ENCODE data around the gene COL24A1. TPM values are rescaled to one million over a fixed set of nuclear protein-coding genes. Genes with fewer than 3 reads are reported as not detected.

COL24A1 gene
- polyA plus RNA-seq, 1 donor (not counting 4 experiments of a cell fraction or from before 2014, with no cell fraction given): not detected

DNA sequence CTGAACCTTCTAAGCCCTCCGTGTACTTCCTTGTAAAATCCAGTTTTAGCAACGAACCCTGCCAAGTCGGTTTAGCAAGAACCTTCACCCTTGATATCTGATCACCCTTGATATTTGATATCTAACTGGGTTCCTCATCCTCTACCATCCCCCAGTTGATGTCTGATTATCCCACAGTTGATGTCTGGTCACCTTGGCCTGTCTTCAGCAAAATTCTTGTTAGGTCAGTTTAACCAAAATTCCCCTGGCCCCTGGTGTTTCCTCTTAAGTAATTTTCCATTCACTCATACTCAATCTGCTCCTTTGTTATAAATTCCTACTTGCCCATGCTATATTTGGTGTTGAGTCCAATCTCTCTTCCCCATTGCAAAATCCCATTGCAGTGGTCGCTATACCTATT is 333.9 kb downstream of the COL24A1 start:
- no peak for DNase-seq (ENCODE audit: low read depth, low spot score)
- H3K9me1 ChIP-seq (ENCODE audit: control insufficient read depth, extremely low read depth, insufficient read depth, low read length): no peaks in the 10 kb centered on the region
- H3K9me3 ChIP-seq (ENCODE audit: control insufficient read depth, low read depth, low read length): no peaks in the 10 kb centered on the region
- no peaks in the 10 kb centered on the region for H3K79me2 ChIP-seq (ENCODE audit: control insufficient read depth, insufficient read depth, low read length)
- no peaks in the 10 kb centered on the region for H4K20me1 ChIP-seq (ENCODE audit: control insufficient read depth, extremely low read depth, insufficient read depth, low read length)
- no peak overlapping the region for H3K27ac ChIP-seq (ENCODE audit: control insufficient read depth, insufficient read depth, low read length)
- no peak overlapping the region for H3K9ac ChIP-seq (ENCODE audit: control insufficient read depth, extremely low read depth, insufficient read depth, low read length)
- H3K4me3 ChIP-seq (ENCODE audit: control insufficient read depth in 2 of 3, extremely low read depth in 1 of 3, insufficient read depth in 2 of 3, low read depth in 1 of 3, low read length in 3 of 3): no peak overlapping the region
- no peak overlapping the region for H3K4me2 ChIP-seq (ENCODE audit: control insufficient read depth, extremely low read depth, insufficient read depth, low read depth, low read length)
- no peak overlapping the region for H2AFZ ChIP-seq (ENCODE audit: control insufficient read depth, low read length)
- no peaks in the 10 kb centered on the region for H3K36me3 ChIP-seq (ENCODE audit: control insufficient read depth in 2 of 2, extremely low read depth in 1 of 2, insufficient read depth in 2 of 2, low read length in 2 of 2)
- H3K4me1 ChIP-seq (ENCODE audit: control insufficient read depth, extremely low read depth, insufficient read depth, low read length): no peaks in the 10 kb centered on the region
- no peak for FAIRE-seq
- dilution Hi-C loops (cut with MboI; ENCODE audit: extremely low pct_ligation_motif_present, low sequenced_read_pairs): no loop called here
- H3K27me3 ChIP-seq (ENCODE audit: control insufficient read depth, extremely low read depth, insufficient read depth, low read length): no peaks in the 10 kb centered on the region
- TF ChIP-seq, protein P1, sequence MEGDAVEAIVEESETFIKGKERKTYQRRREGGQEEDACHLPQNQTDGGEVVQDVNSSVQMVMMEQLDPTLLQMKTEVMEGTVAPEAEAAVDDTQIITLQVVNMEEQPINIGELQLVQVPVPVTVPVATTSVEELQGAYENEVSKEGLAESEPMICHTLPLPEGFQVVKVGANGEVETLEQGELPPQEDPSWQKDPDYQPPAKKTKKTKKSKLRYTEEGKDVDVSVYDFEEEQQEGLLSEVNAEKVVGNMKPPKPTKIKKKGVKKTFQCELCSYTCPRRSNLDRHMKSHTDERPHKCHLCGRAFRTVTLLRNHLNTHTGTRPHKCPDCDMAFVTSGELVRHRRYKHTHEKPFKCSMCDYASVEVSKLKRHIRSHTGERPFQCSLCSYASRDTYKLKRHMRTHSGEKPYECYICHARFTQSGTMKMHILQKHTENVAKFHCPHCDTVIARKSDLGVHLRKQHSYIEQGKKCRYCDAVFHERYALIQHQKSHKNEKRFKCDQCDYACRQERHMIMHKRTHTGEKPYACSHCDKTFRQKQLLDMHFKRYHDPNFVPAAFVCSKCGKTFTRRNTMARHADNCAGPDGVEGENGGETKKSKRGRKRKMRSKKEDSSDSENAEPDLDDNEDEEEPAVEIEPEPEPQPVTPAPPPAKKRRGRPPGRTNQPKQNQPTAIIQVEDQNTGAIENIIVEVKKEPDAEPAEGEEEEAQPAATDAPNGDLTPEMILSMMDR (optimal IDR thresholded peaks at IDR 0.05 in 1 of 3, IDR thresholded peaks at IDR 0.05 in 1 of 3, conservative IDR thresholded peaks at IDR 0.05 in 1 of 3; ENCODE audit: extremely low read depth in 1 of 3, insufficient read depth in 2 of 3, low read length in 3 of 3): no peak
- no peak for TF ChIP-seq EZH2 (IDR thresholded peaks at IDR 0.05; ENCODE audit: low read length)

- H3K9me3 ChIP-seq (ENCODE audit: control insufficient read depth, low read depth, low read length): no peaks in the 10 kb centered on the region
- no peaks in the 10 kb centered on the region for H3K79me2 ChIP-seq (ENCODE audit: control insufficient read depth, insufficient read depth, low read length)
- H3K4me2 ChIP-seq (ENCODE audit: control insufficient read depth, extremely low read depth, insufficient read depth, low read depth, low read length): no peak overlapping the region
- no peak for TF ChIP-seq EZH2 (IDR thresholded peaks at IDR 0.05; ENCODE audit: low read length)
- TF ChIP-seq, protein P1 (optimal IDR thresholded peaks at IDR 0.05 in 1 of 3, IDR thresholded peaks at IDR 0.05 in 1 of 3, conservative IDR thresholded peaks at IDR 0.05 in 1 of 3; ENCODE audit: extremely low read depth in 1 of 3, insufficient read depth in 2 of 3, low read length in 3 of 3): no peak
- no peaks in the 10 kb centered on the region for H3K9me1 ChIP-seq (ENCODE audit: control insufficient read depth, extremely low read depth, insufficient read depth, low read length)
- dilution Hi-C loops (cut with MboI; ENCODE audit: extremely low pct_ligation_motif_present, low sequenced_read_pairs): no loop called here
- H3K4me3 ChIP-seq (ENCODE audit: control insufficient read depth in 2 of 3, extremely low read depth in 1 of 3, insufficient read depth in 2 of 3, low read depth in 1 of 3, low read length in 3 of 3): no peak overlapping the region
- H3K27me3 ChIP-seq (ENCODE audit: control insufficient read depth, extremely low read depth, insufficient read depth, low read length): no peaks in the 10 kb centered on the region
- H3K4me1 ChIP-seq (ENCODE audit: control insufficient read depth, extremely low read depth, insufficient read depth, low read length): no peaks in the 10 kb centered on the region
- FAIRE-seq: no peak
- no peak for DNase-seq (ENCODE audit: low read depth, low spot score)
- no peak overlapping the region for H3K27ac ChIP-seq (ENCODE audit: control insufficient read depth, insufficient read depth, low read length)
- H4K20me1 ChIP-seq (ENCODE audit: control insufficient read depth, extremely low read depth, insufficient read depth, low read length): no peaks in the 10 kb centered on the region
- H2AFZ ChIP-seq (ENCODE audit: control insufficient read depth, low read length): no peak overlapping the region
- H3K36me3 ChIP-seq (ENCODE audit: control insufficient read depth in 2 of 2, extremely low read depth in 1 of 2, insufficient read depth in 2 of 2, low read length in 2 of 2): no peaks in the 10 kb centered on the region
- H3K9ac ChIP-seq (ENCODE audit: control insufficient read depth, extremely low read depth, insufficient read depth, low read length): no peak overlapping the region
These were observed 338.2 kb downstream of the COL24A1 start for GRCh38 chr1:85818371-85818770.

Data from keratinocyte (primary cell).